HG03378 (cell line): ENCODE measurements around the gene SPSB3.
"Not testable (repeated sequence)": the region's sequence is repeated elsewhere in the genome, so short reads cannot be mapped to it uniquely, and the experiment has no call there.

Source experiments
- ATAC-seq: cut with Tn5 transposase; IDR thresholded peaks from one replicate; pipeline ENCODE4 v1.9.1; 2021; ENCODE audit warnings: mild to moderate bottlenecking, moderate library complexity; ENCODE audit not compliant: unreplicated experiment

The SPSB3 gene

DNA sequence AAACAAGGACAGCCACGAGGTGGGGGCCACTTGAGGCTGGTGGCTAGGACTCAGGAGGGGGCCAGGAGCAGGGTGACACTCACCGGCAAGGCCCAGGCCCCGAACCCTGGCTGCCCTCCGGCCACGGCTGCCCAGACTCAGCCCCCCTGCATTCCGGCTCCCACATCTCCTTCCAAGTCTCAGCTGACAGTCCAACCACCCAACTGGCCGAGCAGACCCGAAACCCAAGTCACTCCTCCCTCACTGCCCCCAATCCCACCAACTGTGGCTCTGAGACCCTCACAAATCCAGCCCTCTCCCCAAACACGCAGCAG is 34.9 kb upstream of the SPSB3 start:
- no peak for ATAC-seq

DNA sequence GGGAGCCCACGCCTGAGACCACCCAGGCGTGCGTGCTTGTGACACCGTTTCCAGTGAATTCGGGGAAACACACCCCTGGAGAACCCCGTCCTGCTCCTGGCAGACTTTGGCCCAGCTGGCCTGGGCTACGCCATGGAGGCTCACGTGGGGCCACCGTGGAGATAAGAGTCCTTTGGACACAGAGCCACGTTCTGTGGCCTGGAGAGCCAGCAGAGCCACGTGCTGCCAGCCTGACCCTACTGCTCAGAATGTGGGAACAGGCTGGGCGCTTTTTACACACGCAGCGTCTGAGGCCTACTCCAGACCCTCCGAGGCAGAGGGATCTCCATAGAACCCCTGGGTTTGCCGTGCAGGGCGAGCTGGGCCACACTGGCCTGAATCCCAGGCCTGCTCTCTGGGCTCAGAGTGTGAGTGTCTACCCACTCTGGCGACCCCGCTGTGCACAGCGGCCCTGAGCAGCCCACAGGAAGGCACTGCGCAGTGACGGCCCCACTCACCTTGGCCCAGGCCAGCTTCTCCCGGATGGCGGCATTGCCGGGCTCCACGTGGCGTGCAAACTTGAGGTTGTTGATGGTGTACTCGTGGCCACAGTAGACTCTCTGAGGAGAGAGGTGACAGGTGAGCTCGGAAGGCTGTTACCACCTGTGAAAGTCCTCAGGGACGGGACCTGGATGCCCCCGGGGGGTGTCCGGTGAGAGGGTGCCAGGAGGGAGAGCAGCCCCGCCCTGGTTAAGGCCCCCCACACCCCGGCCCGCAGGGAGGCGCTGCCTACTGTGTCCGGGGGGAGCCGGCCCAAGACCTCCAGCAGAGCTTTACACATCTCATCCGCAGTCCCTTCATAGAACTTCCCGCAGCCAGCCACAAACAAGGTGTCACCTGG is 34.3 kb upstream of the SPSB3 start:
- no peak for ATAC-seq

DNA sequence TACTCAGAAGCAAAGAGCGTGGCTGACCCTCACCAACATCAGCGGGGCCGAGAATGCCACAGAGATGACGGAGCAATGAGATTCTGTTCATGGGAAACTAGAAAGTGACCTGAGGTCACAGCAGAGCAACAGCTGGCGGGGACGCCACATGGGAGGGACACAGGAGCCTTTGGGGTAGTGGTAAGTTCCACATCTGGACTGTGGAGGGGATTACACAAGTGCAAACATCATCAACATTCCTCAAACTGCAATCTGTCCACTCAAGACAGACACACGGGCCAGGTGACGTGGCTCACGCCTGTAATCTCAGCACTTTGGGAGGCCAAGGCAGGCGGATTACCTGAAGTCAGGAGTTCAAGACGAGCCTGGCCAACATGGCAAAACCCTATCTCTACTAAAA is 33.1 kb upstream of the SPSB3 start:
- no peak for ATAC-seq

- ATAC-seq: no peak
These were observed 30.4 kb upstream of the SPSB3 start for GRCh38 chr16:1812732-1813163.

GRCh38 chr16:1810536-1810935 is 28.2 kb upstream of the SPSB3 start:
- no peak for ATAC-seq

DNA sequence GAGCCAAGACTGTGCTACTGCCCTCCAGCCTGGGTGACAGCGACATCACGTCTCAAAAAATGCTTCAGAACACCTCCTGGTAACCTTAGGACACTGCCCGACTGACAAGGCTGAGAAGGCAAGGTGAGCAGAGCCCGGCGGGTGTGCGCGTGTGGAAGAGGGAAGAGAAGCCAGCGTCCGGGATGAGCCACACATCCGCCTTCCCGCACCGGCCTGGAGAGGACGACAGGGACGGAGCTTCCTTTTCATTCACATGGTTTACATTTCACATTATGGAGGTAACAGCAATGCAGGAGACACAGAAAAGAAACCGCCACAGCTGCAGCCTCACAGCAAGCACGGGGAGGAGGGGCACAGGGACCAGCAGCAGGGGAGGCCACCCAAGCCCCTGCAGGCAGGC is 27.7 kb upstream of the SPSB3 start:
- no peak for ATAC-seq

GRCh38 chr16:1809281-1809801 is 27.0 kb upstream of the SPSB3 start:
- ATAC-seq: no peak

GRCh38 chr16:1808691-1809090 is 26.3 kb upstream of the SPSB3 start:
- no peak for ATAC-seq

DNA sequence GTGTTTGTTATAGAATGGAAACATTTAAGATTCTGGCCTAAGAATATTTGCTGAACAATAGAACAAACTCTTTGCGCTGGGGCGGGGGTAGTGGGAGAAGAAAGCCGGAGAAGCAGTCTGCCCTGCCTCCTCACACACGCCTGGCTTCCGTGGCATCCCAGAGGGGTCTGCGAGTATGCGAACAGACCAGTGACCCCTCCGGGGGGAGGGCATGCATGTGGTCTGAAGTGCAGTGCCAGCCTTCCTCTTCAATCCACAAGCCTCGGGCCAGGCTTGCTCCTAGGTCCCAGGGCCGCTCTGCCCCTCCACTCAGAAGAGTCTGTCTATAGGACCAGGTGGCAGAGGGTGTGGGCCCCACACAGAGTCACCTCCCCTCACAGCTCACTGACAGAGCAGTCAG is 25.3 kb upstream of the SPSB3 start:
- no peak for ATAC-seq

DNA sequence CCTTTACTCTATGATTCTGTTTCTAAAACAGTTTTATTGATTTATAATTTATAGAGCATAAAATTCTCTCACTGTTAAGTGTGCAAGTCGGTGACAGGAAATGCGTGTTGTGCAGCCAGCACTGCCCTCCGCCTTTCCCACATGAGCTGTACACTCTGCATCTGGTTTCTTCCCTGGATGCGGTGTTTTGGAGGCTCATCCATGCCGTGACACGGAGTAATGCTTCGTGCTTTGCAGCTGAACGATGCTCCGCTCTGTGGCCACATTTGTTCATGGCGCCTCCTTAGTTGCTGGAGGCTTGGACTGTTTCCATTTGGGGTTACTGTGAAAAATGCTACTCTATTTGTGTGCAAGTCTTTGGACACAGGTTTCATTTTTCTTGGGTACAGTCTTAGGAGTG is 18.3 kb upstream of the SPSB3 start:
- ATAC-seq: no peak

DNA sequence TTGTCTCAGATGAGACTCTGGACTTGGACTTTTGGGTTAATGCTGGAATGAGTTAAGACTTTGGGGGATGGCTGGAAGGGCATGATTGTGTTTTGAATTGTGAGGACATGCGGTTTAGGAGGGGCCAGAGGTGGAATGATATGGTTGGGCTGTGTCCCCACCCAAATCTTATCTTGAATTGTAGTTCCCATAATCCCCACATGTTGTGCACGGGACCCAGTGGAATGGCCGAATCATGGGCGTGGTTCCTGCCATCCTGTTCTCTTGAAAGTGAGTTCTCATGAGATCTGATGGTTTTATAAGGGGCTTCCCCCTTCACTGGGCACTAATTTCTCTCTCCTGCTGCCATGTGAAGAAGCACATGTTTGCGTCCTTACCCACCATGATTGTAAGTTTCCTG is 16.9 kb upstream of the SPSB3 start:
- ATAC-seq: not testable (repeated sequence)

- no peak for ATAC-seq
These were observed 12.7 kb upstream of the SPSB3 start for GRCh38 chr16:1794908-1795666.

GRCh38 chr16:1794221-1794871 is 12.0 kb upstream of the SPSB3 start:
- ATAC-seq: no peak

GRCh38 chr16:1793578-1794220 is 11.3 kb upstream of the SPSB3 start, which contains the start of gene IGFALS:
TSS of gene IGFALS (minus strand) at chr16:1793705. CDS start at chr16:1793652, 53 bp downstream.
- ATAC-seq: no peak

DNA sequence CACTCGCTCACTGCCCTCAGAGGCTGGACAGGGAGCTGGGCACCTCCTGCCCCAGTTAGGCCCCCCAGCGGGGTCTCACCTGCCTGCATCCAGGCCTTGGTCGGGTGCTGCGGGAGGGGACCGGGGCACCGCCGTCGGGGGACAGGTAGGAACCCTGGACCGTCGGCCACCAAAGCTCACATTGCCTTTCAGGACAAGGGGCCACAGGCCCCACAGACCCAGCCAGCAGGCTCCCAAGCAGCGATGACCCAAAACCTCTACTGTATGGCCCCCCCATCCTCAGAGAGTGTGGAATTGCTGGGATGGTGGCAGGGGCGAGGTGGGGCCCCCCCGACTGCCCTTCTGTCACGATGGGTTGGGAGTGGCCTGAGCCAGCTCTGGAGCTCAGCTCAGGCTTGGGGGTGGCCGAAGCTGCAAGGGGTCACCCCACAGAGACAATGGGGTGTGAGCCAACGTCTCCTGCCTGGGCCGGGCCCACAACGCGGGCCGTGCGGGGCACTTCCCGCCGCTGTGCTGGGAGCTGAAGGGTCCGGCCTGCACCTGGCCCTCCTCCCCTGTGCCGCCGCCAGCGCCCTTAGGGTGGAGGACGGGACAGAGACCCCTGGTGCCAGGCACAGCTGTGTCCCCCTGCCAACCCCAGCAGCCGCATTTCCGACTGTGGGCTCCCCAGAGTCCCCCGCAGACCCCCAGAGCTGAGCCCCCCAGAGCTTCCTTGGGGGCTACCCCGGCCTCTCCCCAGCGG is 10.6 kb upstream of the SPSB3 start:
- no peak for ATAC-seq

DNA sequence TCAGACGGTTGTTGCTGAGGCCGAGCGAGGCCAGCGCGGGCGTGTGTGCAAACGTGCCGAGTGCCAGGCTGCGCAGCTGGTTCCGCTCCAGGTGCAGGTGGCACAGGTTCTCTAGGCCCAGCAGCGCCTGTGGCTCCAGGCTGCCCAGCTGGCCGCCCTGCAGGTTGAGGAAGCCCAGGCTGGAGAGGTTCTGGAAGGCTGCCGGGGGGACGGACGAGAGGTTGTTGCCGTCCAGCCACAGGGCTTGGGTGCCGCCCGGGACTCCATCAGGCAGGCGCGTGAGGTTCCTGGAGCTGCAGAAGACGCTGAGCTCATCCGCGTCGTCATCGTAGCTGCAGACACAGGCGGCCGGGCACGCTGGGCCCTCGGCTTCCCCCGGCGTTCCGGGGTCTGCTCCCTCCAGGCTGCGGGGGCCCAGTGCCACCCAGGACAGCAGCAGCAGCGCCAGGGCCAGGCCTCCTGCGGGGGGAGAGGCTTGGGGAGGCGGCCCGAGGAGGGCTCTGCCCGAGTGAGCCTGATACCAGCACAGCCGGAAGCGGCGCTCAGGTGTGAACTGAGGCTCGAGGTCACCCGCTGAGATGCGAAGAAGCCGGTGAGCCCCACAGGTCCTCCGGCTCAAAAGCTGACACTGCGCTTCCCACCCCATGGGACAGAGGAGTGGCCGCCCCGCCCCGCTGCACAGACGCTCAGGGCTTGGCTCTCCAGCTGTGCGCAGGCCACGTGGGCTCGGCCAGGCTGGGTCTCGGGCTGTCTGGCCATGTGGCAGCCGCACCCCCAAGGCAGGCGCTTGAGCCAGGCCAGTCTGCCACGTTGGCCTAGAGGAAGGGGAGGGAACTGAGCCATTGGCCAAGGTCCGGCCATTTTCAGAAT is 9.8 kb upstream of the SPSB3 start:
- no peak for ATAC-seq

GRCh38 chr16:1791256-1791942 is 9.0 kb upstream of the SPSB3 start:
- ATAC-seq: no peak

GRCh38 chr16:1790611-1791255 is 8.4 kb upstream of the SPSB3 start:
- no peak for ATAC-seq
